Lower leg skin (tissue), 3 donors: ENCODE measurements around the gene CTNS.

Experiments
- POLR2A ChIP-seq, 2 donors: fragments of 450-650 bp; IDR thresholded peaks; one replicate each; pipeline ENCODE4 v1.6.1; 2016 to 2017; ENCODE audit warnings: antibody characterized with exemption in 2 of 2, mild to moderate bottlenecking in 1 of 2, moderate library complexity in 1 of 2
- TF ChIP-seq, protein P1 (sequence below), 3 donors: fragments of 450-650 bp; IDR thresholded peaks; one replicate each; pipeline ENCODE4 v1.5.1; 2016; ENCODE audit warnings: antibody characterized with exemption in 3 of 3, mild to moderate bottlenecking in 3 of 3, moderate library complexity in 2 of 3

DNA sequence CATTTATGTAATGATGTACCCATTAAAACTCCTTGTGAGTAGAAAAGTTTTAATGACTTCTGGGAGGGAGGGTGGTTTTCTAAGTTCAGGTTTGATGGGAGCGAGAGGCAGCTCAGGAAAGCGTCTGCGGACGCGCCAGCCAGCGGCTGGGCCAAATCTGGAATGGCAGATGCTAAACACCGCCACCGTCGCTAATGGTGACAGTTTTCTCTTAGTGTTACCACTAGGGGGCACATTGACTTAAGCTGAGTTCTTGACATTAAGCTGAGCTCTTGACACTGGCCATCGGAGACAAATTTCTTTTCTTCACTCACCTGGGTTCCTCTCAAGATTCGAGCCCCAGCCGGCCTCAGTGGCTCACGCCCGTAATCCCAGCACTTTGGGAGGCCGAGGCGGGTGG is 34.1 kb upstream of the CTNS start:
- TF ChIP-seq, protein P1, sequence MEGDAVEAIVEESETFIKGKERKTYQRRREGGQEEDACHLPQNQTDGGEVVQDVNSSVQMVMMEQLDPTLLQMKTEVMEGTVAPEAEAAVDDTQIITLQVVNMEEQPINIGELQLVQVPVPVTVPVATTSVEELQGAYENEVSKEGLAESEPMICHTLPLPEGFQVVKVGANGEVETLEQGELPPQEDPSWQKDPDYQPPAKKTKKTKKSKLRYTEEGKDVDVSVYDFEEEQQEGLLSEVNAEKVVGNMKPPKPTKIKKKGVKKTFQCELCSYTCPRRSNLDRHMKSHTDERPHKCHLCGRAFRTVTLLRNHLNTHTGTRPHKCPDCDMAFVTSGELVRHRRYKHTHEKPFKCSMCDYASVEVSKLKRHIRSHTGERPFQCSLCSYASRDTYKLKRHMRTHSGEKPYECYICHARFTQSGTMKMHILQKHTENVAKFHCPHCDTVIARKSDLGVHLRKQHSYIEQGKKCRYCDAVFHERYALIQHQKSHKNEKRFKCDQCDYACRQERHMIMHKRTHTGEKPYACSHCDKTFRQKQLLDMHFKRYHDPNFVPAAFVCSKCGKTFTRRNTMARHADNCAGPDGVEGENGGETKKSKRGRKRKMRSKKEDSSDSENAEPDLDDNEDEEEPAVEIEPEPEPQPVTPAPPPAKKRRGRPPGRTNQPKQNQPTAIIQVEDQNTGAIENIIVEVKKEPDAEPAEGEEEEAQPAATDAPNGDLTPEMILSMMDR (IDR thresholded peaks at IDR 0.05): no peak
- TF ChIP-seq POLR2A (IDR thresholded peaks at IDR 0.05): no peak
